Measurements from ENCODE around the gene GCGR. TPM values are rescaled to one million over a fixed set of nuclear protein-coding genes. Genes with fewer than 3 reads are reported as not detected.

GCGR gene
- total and polyA plus RNA-seq, 2 experiments from 2014 or later = 0.17 to 0.23 TPM

DNA sequence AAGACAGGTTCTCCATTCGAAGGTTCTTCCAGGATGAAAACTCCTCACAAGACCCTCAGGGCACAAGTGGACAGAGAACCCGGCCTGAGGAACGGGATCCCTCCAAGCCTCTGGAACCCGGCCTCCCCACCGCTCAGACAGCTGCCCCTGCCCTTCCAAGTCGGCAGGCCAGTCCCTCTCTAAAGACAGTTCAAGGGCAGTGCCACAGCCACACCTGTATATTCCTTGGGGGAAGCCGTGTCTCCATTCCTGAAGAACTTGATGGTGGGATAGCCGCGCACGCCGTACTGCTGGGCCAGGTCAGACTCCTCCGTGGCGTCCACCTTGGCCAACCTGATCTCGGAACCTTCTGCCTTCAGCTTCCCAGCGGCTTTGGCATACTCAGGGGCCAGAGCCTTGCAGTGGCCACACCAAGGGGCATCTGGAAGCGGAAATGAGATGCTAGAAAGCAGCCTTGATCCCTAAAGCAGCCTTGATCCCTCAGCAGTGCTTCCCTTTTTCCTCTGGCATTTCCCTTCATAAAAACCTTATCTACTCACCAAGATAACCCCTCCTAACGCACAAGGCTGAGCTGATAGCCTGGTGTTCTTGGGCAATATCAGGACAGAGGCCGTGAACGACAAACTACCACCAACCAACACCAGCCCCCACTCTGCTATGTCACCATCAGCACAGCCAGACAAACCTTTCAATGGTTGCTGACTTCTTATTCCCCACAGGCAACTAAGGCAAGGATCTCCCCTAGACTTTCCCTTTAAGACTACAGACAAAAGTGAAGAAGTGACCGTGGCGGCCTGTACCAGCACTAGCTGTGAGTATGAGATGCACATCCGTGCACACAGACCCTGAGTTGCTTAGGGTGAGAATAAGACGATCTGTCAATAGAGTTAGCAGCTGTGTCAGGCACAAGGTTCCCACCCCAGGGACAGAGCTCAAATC lies 55.3 kb downstream of the GCGR start:
- Mint-ChIP-seq H3K4me1 (peaks cover 14% of the 10 kb centered on the region), H3K4me3 (peak overlapping the region; percentile 88), H3K27me3 (ENCODE audit: insufficient read depth, low read depth, poor library complexity) (peaks cover 21% of the 10 kb centered on the region), H3K9me3 (peaks cover 2% of the 10 kb centered on the region; the same call in 2 of the 3 replicates), H3K27ac (peak overlapping the region; percentile 51), H3K36me3 (ENCODE audit: low read depth) (peaks cover 62% of the 10 kb centered on the region)
- H2AFZ ChIP-seq = no peak overlapping the region
- H3K27ac ChIP-seq (ENCODE audit: low read depth) = peak overlapping the region; percentile 86
- H4K20me1 ChIP-seq (replicated peaks; ENCODE audit: insufficient read depth) = peaks cover 34% of the 10 kb centered on the region
- peak overlapping the region; percentile 88 for H3K4me3 ChIP-seq
- peaks cover 67% of the 10 kb centered on the region for H3K79me2 ChIP-seq (replicated peaks; ENCODE audit: insufficient read depth)
- H3F3A ChIP-seq (replicated peaks; ENCODE audit: low read depth) = peaks cover 41% of the 10 kb centered on the region
- H3K9me2 ChIP-seq (ENCODE audit: insufficient read depth) = no peaks in the 10 kb centered on the region
- H3K4me1 ChIP-seq (ENCODE audit: insufficient read depth) = peaks cover 13% of the 10 kb centered on the region
- H3K4me2 ChIP-seq = peak overlapping the region; percentile 97
- TF ChIP-seq ZNF114 (CRISPR knock-in tag; IDR thresholded peaks at IDR 0.05) = no peak
- TF ChIP-seq, protein P1, sequence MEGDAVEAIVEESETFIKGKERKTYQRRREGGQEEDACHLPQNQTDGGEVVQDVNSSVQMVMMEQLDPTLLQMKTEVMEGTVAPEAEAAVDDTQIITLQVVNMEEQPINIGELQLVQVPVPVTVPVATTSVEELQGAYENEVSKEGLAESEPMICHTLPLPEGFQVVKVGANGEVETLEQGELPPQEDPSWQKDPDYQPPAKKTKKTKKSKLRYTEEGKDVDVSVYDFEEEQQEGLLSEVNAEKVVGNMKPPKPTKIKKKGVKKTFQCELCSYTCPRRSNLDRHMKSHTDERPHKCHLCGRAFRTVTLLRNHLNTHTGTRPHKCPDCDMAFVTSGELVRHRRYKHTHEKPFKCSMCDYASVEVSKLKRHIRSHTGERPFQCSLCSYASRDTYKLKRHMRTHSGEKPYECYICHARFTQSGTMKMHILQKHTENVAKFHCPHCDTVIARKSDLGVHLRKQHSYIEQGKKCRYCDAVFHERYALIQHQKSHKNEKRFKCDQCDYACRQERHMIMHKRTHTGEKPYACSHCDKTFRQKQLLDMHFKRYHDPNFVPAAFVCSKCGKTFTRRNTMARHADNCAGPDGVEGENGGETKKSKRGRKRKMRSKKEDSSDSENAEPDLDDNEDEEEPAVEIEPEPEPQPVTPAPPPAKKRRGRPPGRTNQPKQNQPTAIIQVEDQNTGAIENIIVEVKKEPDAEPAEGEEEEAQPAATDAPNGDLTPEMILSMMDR (conservative IDR thresholded peaks at IDR 0.05; ENCODE audit: low read depth in 2 of 2) = no peak
- TF ChIP-seq JUNB (IDR thresholded peaks at IDR 0.05; ENCODE audit: unreplicated experiment) = no peak
- TF ChIP-seq, protein P2, sequence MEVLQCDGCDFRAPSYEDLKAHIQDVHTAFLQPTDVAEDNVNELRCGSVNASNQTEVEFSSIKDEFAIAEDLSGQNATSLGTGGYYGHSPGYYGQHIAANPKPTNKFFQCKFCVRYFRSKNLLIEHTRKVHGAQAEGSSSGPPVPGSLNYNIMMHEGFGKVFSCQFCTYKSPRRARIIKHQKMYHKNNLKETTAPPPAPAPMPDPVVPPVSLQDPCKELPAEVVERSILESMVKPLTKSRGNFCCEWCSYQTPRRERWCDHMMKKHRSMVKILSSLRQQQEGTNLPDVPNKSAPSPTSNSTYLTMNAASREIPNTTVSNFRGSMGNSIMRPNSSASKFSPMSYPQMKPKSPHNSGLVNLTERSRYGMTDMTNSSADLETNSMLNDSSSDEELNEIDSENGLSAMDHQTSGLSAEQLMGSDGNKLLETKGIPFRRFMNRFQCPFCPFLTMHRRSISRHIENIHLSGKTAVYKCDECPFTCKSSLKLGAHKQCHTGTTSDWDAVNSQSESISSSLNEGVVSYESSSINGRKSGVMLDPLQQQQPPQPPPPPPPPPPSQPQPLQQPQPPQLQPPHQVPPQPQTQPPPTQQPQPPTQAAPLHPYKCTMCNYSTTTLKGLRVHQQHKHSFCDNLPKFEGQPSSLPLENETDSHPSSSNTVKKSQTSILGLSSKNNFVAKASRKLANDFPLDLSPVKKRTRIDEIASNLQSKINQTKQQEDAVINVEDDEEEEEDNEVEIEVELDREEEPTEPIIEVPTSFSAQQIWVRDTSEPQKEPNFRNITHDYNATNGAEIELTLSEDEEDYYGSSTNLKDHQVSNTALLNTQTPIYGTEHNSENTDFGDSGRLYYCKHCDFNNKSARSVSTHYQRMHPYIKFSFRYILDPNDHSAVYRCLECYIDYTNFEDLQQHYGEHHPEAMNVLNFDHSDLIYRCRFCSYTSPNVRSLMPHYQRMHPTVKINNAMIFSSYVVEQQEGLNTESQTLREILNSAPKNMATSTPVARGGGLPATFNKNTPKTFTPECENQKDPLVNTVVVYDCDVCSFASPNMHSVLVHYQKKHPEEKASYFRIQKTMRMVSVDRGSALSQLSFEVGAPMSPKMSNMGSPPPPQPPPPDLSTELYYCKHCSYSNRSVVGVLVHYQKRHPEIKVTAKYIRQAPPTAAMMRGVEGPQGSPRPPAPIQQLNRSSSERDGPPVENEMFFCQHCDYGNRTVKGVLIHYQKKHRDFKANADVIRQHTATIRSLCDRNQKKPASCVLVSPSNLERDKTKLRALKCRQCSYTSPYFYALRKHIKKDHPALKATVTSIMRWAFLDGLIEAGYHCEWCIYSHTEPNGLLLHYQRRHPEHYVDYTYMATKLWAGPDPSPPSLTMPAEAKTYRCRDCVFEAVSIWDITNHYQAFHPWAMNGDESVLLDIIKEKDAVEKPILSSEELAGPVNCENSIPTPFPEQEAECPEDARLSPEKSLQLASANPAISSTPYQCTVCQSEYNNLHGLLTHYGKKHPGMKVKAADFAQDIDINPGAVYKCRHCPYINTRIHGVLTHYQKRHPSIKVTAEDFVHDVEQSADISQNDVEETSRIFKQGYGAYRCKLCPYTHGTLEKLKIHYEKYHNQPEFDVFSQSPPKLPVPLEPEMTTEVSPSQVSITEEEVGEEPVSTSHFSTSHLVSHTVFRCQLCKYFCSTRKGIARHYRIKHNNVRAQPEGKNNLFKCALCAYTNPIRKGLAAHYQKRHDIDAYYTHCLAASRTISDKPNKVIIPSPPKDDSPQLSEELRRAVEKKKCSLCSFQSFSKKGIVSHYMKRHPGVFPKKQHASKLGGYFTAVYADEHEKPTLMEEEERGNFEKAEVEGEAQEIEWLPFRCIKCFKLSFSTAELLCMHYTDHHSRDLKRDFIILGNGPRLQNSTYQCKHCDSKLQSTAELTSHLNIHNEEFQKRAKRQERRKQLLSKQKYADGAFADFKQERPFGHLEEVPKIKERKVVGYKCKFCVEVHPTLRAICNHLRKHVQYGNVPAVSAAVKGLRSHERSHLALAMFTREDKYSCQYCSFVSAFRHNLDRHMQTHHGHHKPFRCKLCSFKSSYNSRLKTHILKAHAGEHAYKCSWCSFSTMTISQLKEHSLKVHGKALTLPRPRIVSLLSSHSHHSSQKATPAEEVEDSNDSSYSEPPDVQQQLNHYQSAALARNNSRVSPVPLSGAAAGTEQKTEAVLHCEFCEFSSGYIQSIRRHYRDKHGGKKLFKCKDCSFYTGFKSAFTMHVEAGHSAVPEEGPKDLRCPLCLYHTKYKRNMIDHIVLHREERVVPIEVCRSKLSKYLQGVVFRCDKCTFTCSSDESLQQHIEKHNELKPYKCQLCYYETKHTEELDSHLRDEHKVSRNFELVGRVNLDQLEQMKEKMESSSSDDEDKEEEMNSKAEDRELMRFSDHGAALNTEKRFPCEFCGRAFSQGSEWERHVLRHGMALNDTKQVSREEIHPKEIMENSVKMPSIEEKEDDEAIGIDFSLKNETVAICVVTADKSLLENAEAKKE (CRISPR knock-in tag; IDR thresholded peaks at IDR 0.05) = no peak
- TF ChIP-seq, protein P3, sequence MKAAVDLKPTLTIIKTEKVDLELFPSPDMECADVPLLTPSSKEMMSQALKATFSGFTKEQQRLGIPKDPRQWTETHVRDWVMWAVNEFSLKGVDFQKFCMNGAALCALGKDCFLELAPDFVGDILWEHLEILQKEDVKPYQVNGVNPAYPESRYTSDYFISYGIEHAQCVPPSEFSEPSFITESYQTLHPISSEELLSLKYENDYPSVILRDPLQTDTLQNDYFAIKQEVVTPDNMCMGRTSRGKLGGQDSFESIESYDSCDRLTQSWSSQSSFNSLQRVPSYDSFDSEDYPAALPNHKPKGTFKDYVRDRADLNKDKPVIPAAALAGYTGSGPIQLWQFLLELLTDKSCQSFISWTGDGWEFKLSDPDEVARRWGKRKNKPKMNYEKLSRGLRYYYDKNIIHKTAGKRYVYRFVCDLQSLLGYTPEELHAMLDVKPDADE (IDR thresholded peaks at IDR 0.05) = no peak
- TF ChIP-seq, protein P4, sequence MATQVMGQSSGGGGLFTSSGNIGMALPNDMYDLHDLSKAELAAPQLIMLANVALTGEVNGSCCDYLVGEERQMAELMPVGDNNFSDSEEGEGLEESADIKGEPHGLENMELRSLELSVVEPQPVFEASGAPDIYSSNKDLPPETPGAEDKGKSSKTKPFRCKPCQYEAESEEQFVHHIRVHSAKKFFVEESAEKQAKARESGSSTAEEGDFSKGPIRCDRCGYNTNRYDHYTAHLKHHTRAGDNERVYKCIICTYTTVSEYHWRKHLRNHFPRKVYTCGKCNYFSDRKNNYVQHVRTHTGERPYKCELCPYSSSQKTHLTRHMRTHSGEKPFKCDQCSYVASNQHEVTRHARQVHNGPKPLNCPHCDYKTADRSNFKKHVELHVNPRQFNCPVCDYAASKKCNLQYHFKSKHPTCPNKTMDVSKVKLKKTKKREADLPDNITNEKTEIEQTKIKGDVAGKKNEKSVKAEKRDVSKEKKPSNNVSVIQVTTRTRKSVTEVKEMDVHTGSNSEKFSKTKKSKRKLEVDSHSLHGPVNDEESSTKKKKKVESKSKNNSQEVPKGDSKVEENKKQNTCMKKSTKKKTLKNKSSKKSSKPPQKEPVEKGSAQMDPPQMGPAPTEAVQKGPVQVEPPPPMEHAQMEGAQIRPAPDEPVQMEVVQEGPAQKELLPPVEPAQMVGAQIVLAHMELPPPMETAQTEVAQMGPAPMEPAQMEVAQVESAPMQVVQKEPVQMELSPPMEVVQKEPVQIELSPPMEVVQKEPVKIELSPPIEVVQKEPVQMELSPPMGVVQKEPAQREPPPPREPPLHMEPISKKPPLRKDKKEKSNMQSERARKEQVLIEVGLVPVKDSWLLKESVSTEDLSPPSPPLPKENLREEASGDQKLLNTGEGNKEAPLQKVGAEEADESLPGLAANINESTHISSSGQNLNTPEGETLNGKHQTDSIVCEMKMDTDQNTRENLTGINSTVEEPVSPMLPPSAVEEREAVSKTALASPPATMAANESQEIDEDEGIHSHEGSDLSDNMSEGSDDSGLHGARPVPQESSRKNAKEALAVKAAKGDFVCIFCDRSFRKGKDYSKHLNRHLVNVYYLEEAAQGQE (IDR thresholded peaks at IDR 0.05; ENCODE audit: unreplicated experiment) = no peak
- TF ChIP-seq EZH2 (IDR thresholded peaks at IDR 0.05; ENCODE audit: low read depth, unreplicated experiment) = no peak
- TF ChIP-seq POLR2AphosphoS5 (IDR thresholded peaks at IDR 0.05; ENCODE audit: low read depth) = no peak
- TF ChIP-seq EZH2phosphoT487 (IDR thresholded peaks at IDR 0.05; ENCODE audit: unreplicated experiment) = no peak
- TF ChIP-seq STAT1 (IDR thresholded peaks at IDR 0.05; ENCODE audit: unreplicated experiment) = no peak
- no peaks in the 10 kb centered on the region for H3K27me3 ChIP-seq (ENCODE audit: insufficient read depth)
- peaks cover 1% of the 10 kb centered on the region for H3K36me3 ChIP-seq (ENCODE audit: insufficient read depth)
- ATAC-seq (no peak), DNase-seq (ENCODE audit: low spot score) (no peak)

All from GM23338 (cell line).